Activated CD4-positive, alpha-beta T cell treated with anti-CD3 and anti-CD28 coated beads for 4 hours (primary cell): ENCODE results near the gene HENMT1.
"Not testable (repeated sequence)": the region's sequence is repeated elsewhere in the genome, so short reads cannot be mapped to it uniquely, and the experiment has no call there.

Experiments used
- DNase-seq, 2 donors: peaks; one replicate each; pipeline ENCODE4 v3.0.0-alpha.2; 2020

Gene HENMT1

DNA sequence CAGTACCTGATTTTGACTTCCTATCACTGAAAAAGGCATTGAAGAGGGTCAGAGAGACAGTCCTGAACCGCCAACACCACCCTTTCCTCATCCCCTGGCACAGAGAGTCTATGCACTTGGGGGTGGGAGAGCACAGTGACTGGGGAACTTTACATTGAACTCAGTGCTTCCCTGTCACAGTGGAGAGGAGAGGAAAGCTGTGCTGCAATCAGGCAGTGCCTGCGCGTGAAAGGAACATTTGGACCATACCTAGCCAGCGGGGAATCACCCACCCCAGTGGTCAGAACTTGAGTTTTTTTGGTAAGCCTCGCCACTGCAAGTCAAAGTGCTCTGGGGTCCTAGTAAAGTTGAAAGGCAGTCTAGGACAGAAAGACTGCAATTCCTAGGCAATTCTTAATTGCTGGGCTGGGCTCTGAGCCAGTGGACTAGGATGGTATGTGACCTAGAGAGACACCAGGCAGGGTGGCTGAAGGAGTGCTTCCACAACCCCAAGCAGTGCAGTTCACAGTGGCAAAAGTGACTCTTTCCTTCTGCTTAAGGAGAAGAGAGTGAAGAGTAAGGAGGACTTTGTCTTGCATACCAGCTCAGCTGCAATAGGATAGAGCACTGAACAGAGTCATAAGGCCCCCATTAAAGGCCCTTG, 9.4 kb upstream of the HENMT1 start:
- no peak for DNase-seq

GRCh38 chr1:108669679-108670078, 8.8 kb upstream of the HENMT1 start:
- no peak for DNase-seq

DNA sequence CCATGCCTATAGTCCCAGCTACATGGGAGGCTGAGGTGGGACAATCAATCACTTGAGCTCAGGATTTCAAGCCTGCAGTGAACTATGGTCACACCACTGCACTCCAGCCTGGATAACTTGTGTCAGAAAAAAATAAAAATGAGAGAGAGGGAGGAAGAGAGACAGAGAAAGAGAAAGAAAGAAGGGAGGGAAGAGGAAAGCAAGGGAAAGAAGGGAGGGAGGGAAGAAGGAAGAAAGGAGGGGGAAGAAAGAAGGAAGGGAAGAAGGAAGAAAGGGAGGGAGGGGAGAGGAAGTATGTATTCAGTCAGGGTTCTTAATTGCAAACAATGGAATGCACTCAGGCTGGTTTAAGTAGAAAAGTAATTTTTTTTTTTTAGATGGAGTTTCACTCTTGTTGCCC, 7.9 kb upstream of the HENMT1 start:
- no peak for DNase-seq

DNA sequence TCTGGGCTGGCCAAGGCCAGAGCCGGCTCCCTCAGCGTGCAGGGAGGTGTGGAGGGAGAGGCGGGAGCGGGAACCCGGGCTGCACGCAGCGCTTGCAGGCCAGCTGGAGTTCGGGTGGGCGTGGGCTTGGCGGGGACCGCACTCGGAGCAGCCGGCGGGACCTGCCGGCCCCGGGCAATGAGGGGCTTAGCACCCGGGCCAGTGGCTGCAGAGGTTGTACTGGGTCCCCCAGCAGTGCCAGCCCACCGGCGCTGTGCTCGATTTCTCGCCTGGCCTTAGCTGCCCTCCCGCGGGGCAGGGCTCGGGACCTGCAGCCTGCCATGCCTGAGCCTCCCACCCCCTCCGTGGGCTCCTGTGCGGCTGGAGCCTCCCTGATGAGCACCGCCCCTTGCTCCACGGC, 6.5 kb upstream of the HENMT1 start:
- DNase-seq = not testable (repeated sequence)

- no peak for DNase-seq
These were observed 4.9 kb upstream of the HENMT1 start for GRCh38 chr1:108665771-108666170.

- DNase-seq = no peak
These were observed 4.2 kb upstream of the HENMT1 start for GRCh38 chr1:108665067-108665466.

- no peak for DNase-seq
These were observed 3.6 kb upstream of the HENMT1 start for GRCh38 chr1:108664481-108664880.

- DNase-seq = no peak
These were observed 2.2 kb upstream of the HENMT1 start for GRCh38 chr1:108663074-108663473.

DNA sequence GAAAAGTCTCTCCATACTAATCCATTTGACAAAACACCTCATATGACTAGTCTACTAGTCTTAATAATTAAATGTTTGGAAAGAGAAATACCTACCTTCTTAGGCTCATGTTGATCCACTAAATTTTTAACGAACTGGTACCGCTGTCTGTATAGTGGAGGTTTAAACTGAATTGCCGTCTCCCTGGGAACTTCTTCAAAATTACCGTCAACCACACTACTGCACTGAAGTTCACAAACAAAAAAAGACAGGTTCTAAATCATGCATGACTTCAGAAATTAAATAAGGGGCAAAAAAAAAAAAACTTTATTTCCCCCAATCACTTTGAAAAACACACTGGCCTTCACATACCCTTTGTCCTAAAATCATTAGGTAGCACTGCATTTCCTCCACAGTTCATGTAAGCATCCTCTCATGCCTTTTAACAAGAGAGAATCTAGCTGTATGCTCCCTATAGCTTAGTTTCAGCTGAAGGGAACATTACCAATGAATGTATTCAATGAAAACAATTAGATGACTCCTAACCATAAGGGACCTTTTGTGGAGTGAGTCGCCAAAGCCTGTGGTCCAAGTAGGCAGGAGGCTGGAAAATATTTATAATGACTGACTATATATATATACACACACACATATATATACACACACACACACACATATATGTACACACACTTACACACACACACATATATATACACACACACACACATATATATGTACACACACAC, 3.4 kb downstream of the HENMT1 start:
- DNase-seq = no peak

DNA sequence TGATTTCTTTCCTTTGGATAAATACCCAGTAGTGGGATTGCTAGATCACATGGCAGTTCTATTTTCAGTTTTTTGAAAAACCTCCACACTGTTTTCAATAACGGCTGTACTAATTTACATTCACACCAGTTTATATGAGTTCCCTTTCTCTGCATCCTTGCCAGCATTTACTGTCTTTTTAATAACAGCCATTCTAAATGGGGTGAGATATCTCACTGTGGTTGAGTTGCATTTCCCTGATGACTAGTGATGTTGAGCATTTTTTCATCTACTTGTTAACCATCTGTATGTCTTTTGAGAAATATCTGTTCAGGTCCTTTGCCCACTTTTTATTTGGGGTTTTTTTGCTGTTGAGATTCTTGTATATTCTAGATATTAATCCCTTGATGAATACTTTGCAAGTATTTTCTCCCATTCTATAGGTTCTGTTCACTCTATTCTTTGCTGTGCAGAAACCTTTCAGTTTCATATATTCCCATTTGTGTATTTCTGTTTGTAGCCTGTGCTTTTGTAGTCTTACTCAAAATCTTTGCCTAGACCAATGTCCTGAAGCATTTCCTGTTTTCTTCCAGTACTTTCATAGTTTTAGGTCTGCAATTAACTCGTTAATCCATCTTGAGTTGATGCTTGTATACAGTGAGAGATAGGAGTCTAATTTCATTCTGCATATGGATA, 7.3 kb downstream of the HENMT1 start:
- no peak for DNase-seq

DNA sequence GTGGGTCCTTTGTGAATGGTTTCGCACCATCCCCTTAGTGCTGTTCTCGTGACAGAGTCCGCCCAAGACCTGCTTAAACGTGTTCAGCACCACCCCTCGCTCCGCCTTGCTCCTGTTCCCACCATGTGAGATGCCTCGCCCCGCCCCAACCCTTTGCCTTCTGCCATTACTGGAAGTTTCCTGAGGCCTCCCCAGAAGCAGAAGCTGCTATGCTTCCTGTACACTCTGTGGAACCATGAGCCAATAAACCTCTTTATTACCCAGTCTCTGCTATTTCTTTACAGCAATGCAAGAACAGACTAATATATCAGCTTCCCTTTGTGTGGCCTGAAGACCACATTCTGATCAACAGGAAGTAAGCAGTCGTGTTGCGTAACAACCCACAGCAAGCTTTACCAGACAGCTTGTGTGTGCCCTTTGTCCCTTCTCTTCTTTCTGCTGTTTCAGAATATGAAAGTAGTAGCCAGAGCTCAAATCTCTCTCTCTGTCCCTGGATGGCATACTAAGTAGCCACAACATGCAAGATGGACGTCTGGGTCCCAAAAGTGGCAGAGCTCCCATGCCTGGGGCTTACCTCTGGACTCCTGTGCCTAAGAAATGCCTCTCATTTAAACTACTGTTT, 14.1 kb downstream of the HENMT1 start:
- peak; percentile 65 to 72 for DNase-seq

- DNase-seq = no peak
These were observed 14.6 kb downstream of the HENMT1 start for GRCh38 chr1:108646265-108646647.

DNA sequence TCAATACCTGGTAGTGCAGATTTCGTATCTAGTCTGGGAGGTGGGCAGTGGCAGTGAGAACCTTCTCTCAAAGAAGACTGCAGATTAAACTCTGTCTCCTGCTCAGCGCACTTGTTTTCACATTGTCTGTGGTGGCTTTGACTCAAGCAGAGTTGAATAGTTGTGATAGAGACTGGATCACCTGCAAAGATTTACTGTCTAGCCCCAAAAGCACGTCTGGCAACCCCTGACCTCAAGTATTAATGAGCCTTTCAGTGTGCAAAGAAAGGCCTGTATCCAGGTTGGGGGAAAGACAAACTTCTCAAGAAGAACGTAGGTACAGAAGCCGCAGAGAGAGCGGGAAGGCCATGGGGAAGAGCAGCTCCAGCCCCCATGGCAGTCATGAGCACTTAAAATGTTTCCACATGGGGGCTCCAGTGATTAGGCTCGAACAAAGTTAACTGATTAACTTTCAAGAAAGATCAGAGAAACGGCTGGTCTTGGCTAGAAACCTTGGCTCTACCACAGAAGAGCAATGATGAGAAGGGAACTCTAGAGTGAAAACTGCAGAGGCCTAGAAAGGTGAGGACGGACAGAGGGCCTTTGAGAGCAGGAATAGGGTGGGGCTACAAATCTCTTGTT, 15.2 kb downstream of the HENMT1 start:
- DNase-seq = no peak

GRCh38 chr1:108644984-108645383, 15.9 kb downstream of the HENMT1 start:
- peak in 1 of 2 donors; percentile 41 for DNase-seq

- peak; percentile 43 to 59 for DNase-seq
These were observed 17.2 kb downstream of the HENMT1 start for GRCh38 chr1:108643492-108644335.

- DNase-seq = not testable (repeated sequence)
These were observed 20.0 kb downstream of the HENMT1 start for GRCh38 chr1:108640863-108641262.

- DNase-seq = peak; percentile 47 to 52
These were observed 20.9 kb downstream of the HENMT1 start for GRCh38 chr1:108639899-108640560.

DNA sequence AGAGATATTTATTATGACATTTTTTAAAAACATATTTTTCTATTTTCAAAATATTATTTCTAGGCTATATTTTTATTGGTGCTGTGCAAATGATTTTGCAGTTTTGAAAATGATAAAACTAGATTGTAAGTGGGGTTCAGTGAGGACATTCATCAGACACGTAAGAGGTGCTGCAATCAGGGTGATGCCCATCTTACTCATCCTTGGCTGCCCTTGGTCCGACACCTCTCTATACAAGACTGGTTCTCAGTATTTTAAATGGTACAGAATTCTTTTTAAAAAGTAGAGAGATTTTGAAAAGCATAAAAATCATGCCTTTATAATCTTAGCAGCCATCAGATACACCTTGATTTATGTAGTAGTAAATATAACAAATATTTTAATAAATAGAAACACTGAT, 24.0 kb downstream of the HENMT1 start:
- DNase-seq = no peak

DNA sequence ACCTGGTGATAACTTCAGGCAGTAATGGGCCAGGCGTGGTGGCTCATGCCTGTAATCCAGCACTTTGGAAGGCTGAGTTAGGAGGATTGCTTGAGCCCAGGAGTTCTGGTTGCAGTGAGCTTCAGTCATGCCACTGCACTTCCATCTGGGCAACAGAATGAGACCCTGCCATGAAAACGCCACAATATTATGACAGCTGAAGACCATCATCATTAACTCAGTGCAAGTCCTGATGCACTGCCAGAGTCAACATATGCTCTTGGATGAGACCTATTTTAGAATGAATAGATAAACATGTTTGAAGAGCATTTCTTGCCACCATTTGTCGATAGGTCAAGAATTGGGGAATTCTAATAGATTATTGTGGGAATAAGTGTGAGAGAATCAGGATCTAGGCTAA, 26.4 kb downstream of the HENMT1 start:
- DNase-seq = no peak

DNA sequence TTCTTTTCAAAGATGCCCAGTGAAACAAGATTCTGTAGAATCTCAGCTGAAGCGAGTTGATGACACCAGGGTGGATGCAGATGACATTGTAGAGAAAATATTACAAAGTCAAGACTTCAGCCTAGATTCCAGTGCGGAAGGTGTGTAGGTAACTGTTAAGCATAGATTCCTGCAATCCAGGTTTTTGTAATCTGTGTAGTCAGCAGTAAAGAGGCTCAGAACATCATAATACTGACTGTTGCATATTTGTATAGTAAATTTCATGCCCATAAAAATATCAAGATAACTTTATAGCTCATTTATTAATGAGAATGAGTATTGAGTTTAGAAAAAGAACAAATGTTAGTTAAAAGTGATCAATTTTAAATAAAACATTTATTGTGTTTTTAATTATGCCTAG, 32.2 kb downstream of the HENMT1 start:
- no peak for DNase-seq

- no peak for DNase-seq
These were observed 32.9 kb downstream of the HENMT1 start for GRCh38 chr1:108627951-108628350.

DNA sequence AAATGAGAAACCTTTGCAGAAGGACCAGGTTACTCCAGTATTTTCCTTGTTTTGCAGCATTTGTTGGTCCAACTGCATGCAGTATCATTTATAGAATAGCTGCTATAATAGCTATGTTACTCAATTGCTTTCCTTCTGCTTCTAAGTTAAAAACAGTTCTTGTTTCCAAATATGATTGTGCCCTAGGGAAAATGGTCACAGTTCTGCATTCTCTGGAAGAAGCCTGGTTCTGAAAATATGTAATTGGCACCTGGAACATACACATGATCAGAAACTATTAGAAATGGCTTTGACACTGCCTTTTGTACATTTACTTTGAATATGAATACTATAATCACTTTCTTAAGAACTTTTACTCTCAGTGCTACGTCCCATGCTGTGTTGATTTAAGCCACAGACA, 33.6 kb downstream of the HENMT1 start:
- no peak for DNase-seq
